PFSK-1 (cell line): ENCODE data around the gene TESMIN.

Experiments
- POLR2AphosphoS5 ChIP-seq: IDR thresholded peaks from 2 replicates; pipeline ENCODE4 v1.6.1; 2012; ENCODE audit warnings: low read depth, mild to moderate bottlenecking, control low read depth, low read length, moderate library complexity
- REST ChIP-seq, 2 experiments: IDR thresholded peaks; 2 replicates each; pipeline versions ENCODE4 v1.6.1 to v1.8.0; 2011 to 2012; ENCODE audit warnings: low read depth in 2 of 2, low read length in 2 of 2, control low read depth in 1 of 2, inconsistent platforms in 1 of 2, mild to moderate bottlenecking in 1 of 2, moderate library complexity in 1 of 2; ENCODE audit not compliant: insufficient read depth in 1 of 2
- TAF1 ChIP-seq: IDR thresholded peaks from 2 replicates; pipeline ENCODE4 v1.6.1; 2012; ENCODE audit warnings: low read length, control low read depth, borderline replicate concordance; ENCODE audit not compliant: insufficient read depth

- TF ChIP-seq POLR2AphosphoS5 = no peak
- TF ChIP-seq REST (IDR thresholded peaks at IDR 0.05; ENCODE audit: insufficient read depth in 1 of 2, low read depth in 2 of 2, low read length in 2 of 2) = no peak
- TF ChIP-seq TAF1 = no peak
Measured at GRCh38 chr11:68759991-68760390, 8.7 kb upstream of the TESMIN start.
